Central memory CD8-positive, alpha-beta T cell (primary cell): Measurements from ENCODE around the gene CYP4F22.
"Not testable (repeated sequence)": the region's sequence is repeated elsewhere in the genome, so short reads cannot be mapped to it uniquely, and the experiment has no call there.

Experiments used
- ATAC-seq: fragments of 150-1000 bp; cut with Tn5 transposase; replicated peaks from 2 replicates; pipeline ENCODE4 v1.10.0; 2022; ENCODE audit warnings: mild to moderate bottlenecking, moderate FRiP score, moderate number of reproducible peaks; ENCODE audit not compliant: poor library complexity, severe bottlenecking; ENCODE audit errors: extremely low read depth
- DNase-seq, 2 donors: peaks; one replicate each; pipeline ENCODE4 v3.0.0; 2021; ENCODE audit warnings: low spot score in 2 of 2
- H3K27ac Mint-ChIP-seq: one replicate; pipeline ENCODE4 v1.8.0; 2022; ENCODE audit warnings: low read depth, mild to moderate bottlenecking, moderate library complexity, mixed read lengths
- H3K27me3 Mint-ChIP-seq: one replicate; pipeline ENCODE4 v1.8.0; 2022; ENCODE audit warnings: mixed read lengths
- H3K36me3 Mint-ChIP-seq: one replicate; pipeline ENCODE4 v1.8.0; 2022; ENCODE audit warnings: mild to moderate bottlenecking, moderate library complexity, mixed read lengths; ENCODE audit not compliant: insufficient read depth
- H3K4me1 Mint-ChIP-seq: one replicate; pipeline ENCODE4 v1.8.0; 2022; ENCODE audit warnings: mixed read lengths
- H3K4me3 Mint-ChIP-seq: one replicate; pipeline ENCODE4 v1.8.0; 2022; ENCODE audit warnings: mild to moderate bottlenecking, moderate library complexity, mixed read lengths
- H3K9me3 Mint-ChIP-seq: one replicate; pipeline ENCODE4 v1.8.0; 2022; ENCODE audit warnings: mixed read lengths

The CYP4F22 gene

DNA sequence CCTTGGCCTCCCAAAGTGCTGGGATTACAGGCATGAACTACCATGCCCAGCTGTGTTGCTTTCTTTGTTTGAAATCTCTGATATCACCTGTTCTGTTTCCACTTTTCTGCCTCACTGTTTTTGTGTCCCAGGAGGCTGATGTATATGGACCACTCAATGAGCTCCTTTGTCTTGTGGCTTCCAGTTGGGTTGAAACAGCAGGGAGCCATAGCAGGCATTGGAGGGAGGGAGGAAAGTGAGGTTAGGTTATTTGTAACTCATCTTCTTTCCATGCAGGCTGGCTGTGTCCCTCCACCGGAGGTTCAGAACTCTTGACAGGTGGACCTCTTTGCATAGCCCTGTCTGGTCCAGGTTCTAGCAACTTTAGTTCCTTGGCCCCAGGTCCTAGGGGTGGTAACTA, 6.1 kb upstream of the CYP4F22 start:
- DNase-seq: no peak
- H3K4me3 Mint-ChIP-seq: no peak overlapping the region
- no peak for ATAC-seq
- H3K27me3 Mint-ChIP-seq: no peaks in the 10 kb centered on the region
- no peaks in the 10 kb centered on the region for H3K36me3 Mint-ChIP-seq
- H3K9me3 Mint-ChIP-seq: no peaks in the 10 kb centered on the region
- peaks cover 17% of the 10 kb centered on the region for H3K4me1 Mint-ChIP-seq
- no peak overlapping the region for H3K27ac Mint-ChIP-seq

DNA sequence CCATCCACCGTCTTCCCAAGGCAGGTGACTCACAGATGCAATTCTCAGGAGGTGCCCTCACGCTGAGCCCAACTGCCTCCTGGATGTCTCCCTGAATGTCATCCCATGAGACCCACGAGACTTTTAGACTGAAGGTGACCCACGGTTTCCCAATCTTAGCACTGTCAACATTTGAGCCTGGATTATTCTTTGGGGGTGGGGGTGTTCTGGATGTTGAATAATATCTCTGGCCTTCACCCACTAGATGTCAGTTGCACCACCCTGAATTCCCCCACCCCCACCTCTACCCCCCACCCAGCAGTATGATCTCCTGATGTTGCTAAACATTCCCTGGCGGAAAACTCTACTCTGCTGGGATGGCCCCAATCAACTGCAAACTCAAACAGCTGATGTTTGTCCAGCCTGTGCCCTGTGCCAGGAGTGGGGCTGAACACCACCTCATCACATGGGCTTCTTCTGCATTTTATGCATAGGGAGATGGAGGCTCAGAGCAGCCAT, 2.2 kb upstream of the CYP4F22 start:
- H3K4me1 Mint-ChIP-seq: peaks cover 25% of the 10 kb centered on the region
- no peak overlapping the region for H3K4me3 Mint-ChIP-seq
- ATAC-seq (no peak), DNase-seq (no peak)
- H3K27ac Mint-ChIP-seq: peak overlapping the region; percentile 36
- peaks cover 18% of the 10 kb centered on the region for H3K27me3 Mint-ChIP-seq
- no peaks in the 10 kb centered on the region for H3K36me3 Mint-ChIP-seq
- H3K9me3 Mint-ChIP-seq: no peaks in the 10 kb centered on the region

DNA sequence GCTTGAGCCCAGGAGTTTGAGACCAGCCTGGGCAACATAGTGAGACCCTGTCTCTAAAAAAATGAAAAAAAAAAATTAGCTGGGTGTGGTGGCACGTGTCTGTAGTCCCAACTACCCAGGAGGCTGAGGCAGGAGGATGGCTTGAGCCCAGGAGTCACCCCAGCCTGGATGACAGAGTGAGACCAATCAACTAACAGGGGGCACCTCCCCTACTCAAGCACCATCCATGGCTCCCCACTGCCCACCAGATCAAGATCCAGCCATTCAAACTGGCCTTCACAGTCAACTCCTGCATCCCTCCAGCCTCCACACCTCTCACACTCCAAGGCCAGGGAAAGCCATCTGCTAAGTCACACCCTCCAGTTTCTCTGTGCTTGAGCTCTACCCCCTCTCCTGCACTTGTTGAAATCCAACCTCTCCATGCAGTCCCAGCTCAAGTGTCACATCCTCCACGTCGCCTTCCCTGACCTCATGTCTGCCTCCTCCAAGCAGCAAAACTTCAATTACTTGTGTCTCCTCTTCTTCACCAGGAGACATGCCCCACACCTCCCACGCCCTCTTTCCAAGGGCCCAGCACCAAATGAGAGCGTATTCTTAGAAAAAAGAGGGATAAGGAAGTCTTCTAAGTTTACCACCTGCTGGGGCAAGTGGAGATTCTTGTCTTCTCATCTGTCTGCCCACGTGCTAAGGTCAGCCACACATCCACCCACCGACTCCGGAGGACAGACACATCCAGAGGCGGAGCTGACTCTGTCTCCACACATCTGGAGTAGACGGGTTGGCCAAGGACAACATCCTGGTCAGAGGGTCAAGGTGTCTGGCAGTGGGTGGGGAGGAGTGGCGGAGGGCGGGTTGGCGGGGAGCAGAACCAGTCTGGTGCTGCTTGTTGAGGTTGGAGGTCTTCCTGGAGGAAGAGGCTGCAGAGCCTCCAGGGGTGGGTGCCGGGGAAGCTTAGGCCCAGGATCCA, 974 bp upstream of the CYP4F22 start:
- DNase-seq (no peak), ATAC-seq (no peak)
- no peaks in the 10 kb centered on the region for H3K36me3 Mint-ChIP-seq
- peaks cover 18% of the 10 kb centered on the region for H3K27me3 Mint-ChIP-seq
- H3K27ac Mint-ChIP-seq: peak overlapping the region; percentile 36
- H3K4me1 Mint-ChIP-seq: peaks cover 18% of the 10 kb centered on the region
- H3K4me3 Mint-ChIP-seq: peak overlapping the region; percentile 64
- no peaks in the 10 kb centered on the region for H3K9me3 Mint-ChIP-seq

DNA sequence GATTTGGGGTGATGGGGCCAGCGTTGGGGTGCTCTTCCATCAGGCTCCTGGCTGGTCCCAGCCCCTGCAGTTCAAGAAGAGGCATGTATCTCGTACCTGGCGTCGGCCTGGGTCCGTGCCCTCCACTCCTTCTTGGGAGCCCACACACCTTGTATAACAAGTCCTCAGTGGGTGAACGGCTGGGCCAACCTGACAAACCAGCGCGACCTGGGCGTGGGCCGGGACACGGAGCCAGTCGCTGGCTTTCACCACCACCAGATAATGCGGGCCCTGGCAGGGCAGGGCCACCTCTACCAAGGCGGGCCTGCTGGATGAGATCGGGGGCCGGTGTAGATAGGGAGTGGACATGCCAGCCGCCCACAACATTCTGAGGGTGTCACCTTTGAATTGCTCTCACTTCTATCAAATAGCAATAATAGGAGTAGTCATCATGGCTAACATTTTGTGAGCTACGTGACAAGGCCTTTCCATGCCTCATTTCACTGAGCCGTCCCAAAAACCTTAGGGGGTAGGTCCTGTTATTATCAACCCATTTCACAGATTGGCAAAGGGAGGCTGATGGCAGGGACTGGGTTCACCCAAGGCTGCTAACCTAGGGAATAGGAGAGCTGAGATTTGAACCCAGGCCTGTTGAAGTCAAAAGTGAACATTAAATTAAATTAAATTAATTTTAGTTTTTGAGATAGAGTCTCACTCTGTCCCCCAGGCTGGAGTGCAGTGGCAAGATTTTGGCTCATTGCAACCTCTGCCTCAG, 3.5 kb downstream of the CYP4F22 start:
- Mint-ChIP-seq H3K4me3 (no peak overlapping the region), H3K4me1 (peaks cover 30% of the 10 kb centered on the region), H3K27me3 (peaks cover 18% of the 10 kb centered on the region), H3K27ac (no peak overlapping the region), H3K36me3 (no peaks in the 10 kb centered on the region), H3K9me3 (no peaks in the 10 kb centered on the region)
- DNase-seq (no peak), ATAC-seq (no peak)

DNA sequence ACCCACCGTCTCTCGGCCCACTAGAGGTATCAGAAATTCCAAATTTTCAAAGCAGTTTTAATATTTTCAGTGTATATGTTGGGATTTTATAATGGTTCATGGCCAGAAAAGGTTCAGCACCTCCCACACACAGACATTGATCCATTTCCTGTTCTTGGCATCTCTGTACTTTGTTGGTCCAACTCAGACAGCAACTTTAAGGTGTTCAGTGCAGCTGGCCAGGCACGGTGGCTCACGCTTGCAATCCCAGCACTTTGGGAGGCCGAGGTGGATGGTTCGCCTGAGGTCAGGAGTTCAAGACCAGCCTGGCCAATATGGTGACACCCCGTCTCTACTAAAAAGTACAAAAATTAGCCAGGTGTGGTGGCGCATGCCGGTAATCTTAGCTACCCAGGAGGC, 6.9 kb downstream of the CYP4F22 start:
- Mint-ChIP-seq H3K4me1 (peaks cover 17% of the 10 kb centered on the region), H3K4me3 (peak overlapping the region; percentile 69), H3K27ac (peak overlapping the region; percentile 94)
- H3K36me3 Mint-ChIP-seq, H3K27me3 Mint-ChIP-seq, H3K9me3 Mint-ChIP-seq, DNase-seq, ATAC-seq: not testable (repeated sequence)

DNA sequence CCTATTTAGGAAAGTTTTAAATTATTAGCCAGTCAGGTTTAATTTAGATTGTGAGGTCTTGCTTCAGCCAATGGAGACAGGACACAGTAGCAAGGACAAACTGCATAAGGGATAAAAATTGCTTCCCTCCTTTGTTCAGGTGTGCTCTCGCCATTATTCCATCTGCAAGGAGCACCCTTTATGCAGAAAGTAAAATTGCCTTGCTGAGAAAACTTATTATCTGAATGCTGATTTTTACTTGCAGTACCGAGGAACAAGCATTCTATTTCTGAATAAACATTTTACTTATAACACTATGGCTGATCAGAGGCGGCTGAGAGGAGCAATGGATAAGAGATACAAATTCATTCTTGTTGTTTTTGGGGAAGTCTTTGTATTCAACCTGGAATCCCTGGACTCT, 8.0 kb downstream of the CYP4F22 start:
- no peak for ATAC-seq
- Mint-ChIP-seq H3K36me3 (no peaks in the 10 kb centered on the region), H3K27me3 (no peaks in the 10 kb centered on the region), H3K4me3 (no peak overlapping the region), H3K27ac (peak overlapping the region; percentile 41), H3K9me3 (no peaks in the 10 kb centered on the region), H3K4me1 (peaks cover 17% of the 10 kb centered on the region)
- DNase-seq: no peak

DNA sequence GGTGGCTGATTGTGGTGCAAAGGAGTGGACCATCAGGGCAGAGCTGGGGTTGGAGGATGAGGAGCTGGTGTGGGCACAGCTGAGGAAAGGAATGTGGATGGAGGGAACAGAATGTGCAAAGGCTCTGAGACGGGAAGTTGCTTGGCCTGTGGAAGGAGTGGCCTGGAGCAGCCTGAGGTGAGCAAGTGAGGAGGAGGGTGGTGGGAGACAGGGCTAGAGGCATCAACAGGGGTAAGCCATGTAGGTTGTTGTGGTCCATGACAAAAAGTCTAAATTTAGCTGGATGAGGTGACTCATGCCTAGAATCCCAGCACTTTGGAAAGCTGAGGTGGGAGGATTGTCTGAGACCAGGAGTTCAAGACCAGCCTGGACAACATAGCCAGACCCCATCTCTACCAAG, 9.5 kb downstream of the CYP4F22 start:
- DNase-seq (no peak), ATAC-seq (no peak)
- Mint-ChIP-seq H3K4me3 (no peak overlapping the region), H3K4me1 (peaks cover 17% of the 10 kb centered on the region), H3K27me3 (no peaks in the 10 kb centered on the region), H3K9me3 (no peaks in the 10 kb centered on the region), H3K27ac (no peak overlapping the region), H3K36me3 (no peaks in the 10 kb centered on the region)

DNA sequence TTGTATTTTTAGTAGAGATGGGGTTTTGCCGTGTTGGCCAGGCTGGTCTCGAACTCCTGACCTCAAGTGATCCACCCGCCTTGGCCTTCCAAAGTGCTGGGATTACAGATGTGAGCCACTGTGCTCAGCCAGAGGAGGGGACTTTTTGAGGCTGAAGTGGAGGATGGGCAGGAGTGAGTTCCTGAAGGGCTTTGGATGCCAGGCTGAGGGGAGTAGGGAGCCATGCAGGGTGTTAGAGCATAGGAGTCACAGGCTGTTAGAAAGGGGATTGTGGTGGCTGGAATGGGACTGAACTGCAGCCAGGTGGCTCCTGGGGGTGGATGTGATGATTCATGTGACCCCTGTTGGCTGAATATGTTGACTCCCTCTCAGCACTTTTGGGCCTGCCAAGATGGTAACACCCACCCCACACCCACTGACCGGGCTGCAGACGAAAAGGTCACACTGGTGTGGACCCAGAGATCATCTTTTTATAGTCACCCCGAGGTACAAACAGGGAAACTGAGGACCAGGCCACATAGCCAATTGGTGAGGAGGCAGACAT, 11.2 kb downstream of the CYP4F22 start:
- H3K36me3 Mint-ChIP-seq: no peaks in the 10 kb centered on the region
- H3K27ac Mint-ChIP-seq: no peak overlapping the region
- DNase-seq (no peak), ATAC-seq (no peak)
- H3K27me3 Mint-ChIP-seq: no peaks in the 10 kb centered on the region
- H3K4me1 Mint-ChIP-seq: peaks cover 14% of the 10 kb centered on the region
- H3K4me3 Mint-ChIP-seq: no peak overlapping the region
- H3K9me3 Mint-ChIP-seq: no peaks in the 10 kb centered on the region

DNA sequence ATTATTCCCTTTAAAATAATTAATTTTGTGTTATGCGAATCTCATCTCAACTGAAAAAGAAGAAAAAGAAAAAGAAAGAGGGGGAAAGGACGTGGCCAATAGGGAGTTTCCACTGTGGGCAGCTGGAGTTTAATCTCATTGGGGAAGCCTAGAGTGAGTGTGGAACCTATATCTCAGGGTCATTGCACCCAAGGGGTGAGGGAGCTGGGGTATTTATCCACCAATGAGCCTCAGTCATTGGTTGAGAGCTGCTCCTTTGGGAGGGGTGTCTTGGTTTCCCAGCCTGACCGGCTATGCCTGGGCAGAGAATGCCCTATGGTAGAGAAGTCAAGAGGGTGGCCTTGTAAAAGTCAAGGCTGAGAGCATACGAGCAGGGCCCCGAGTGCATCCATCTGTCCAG, 16.5 kb downstream of the CYP4F22 start:
- no peak for ATAC-seq
- H3K36me3 Mint-ChIP-seq: no peaks in the 10 kb centered on the region
- H3K27me3 Mint-ChIP-seq: no peaks in the 10 kb centered on the region

DNA sequence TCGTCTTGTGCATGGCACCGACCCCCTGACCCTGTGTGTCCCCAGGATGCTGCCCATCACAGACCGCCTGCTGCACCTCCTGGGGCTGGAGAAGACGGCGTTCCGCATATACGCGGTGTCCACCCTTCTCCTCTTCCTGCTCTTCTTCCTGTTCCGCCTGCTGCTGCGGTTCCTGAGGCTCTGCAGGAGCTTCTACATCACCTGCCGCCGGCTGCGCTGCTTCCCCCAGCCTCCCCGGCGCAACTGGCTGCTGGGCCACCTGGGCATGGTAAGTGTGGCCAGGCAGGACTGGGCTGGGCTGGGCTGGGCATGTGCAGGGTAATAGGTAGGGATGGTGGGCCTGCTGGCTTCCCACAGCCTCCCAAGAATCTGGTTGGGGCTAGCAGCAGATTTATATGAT, 17.0 kb downstream of the CYP4F22 start:
- DNase-seq: no peak
- no peak for ATAC-seq
- H3K27ac Mint-ChIP-seq: peak overlapping the region; percentile 64
- H3K4me3 Mint-ChIP-seq: no peak overlapping the region
- H3K4me1 Mint-ChIP-seq: no peaks in the 10 kb centered on the region
- no peaks in the 10 kb centered on the region for H3K36me3 Mint-ChIP-seq
- no peaks in the 10 kb centered on the region for H3K27me3 Mint-ChIP-seq
- H3K9me3 Mint-ChIP-seq: peaks cover 1% of the 10 kb centered on the region

More for the DNA sequence above, 16.5 kb downstream of the CYP4F22 start:
- no peak overlapping the region for H3K4me3 Mint-ChIP-seq
- H3K4me1 Mint-ChIP-seq: no peaks in the 10 kb centered on the region
- no peaks in the 10 kb centered on the region for H3K9me3 Mint-ChIP-seq
- H3K27ac Mint-ChIP-seq: no peak overlapping the region
- DNase-seq: no peak

DNA sequence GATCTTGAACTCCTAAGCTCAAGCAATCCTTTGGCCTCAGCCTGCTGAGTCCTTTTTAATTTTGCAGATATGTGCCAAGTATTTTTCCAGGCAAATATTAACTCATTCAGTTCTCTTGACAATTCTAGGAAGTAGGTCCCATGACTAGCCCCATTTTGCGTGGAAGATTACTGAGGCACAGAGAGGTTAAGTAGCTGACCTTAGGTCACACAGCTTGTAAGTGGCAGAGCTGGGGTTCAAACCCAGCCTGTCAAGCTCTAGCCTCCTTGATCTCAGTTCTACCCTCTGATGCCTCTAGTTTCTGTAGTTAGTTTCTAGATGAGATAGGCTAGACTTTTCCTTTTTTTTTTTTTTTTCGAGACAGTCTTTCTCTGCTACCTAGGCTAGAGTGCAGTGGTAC, 18.1 kb downstream of the CYP4F22 start:
- DNase-seq (no peak), ATAC-seq (no peak)
- Mint-ChIP-seq H3K36me3 (no peaks in the 10 kb centered on the region), H3K4me1 (no peaks in the 10 kb centered on the region), H3K27ac (no peak overlapping the region), H3K27me3 (no peaks in the 10 kb centered on the region), H3K9me3 (peaks cover 4% of the 10 kb centered on the region), H3K4me3 (no peak overlapping the region)

DNA sequence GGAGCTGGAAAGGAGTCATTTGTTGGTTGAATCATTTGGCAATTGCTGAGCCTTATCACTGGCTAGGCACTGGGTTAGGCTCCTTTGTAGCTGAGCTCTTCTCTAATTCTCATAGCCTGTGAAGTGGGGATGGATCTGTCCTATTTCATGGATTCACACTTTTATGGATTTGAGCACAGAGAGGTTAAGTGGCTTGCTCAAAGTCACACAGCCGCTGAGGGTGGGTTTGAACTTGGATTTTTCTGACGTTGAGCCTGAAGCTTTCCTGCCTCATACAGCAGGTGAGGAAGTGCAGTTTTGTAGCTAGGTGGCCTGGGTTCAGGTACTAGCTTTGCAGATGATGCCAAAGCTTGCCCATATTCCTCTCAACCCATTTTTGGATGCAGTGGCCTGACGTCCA, 19.4 kb downstream of the CYP4F22 start:
- no peak for DNase-seq
- ATAC-seq: no peak
- peaks cover 4% of the 10 kb centered on the region for H3K9me3 Mint-ChIP-seq
- H3K27me3 Mint-ChIP-seq: no peaks in the 10 kb centered on the region
- H3K4me1 Mint-ChIP-seq: peaks cover 5% of the 10 kb centered on the region
- no peak overlapping the region for H3K27ac Mint-ChIP-seq
- no peak overlapping the region for H3K4me3 Mint-ChIP-seq
- peaks cover 2% of the 10 kb centered on the region for H3K36me3 Mint-ChIP-seq
